Fibroblast of skin of right quadriceps (primary cell): ENCODE results near the gene IL1RAPL2.
A peak's percentile ranks its signal among the peaks of the same experiment; 100 is the strongest.
"Not testable (repeated sequence)": the region's sequence is repeated elsewhere in the genome, so short reads cannot be mapped to it uniquely, and the experiment has no call there.

ENCODE experiments used
- DNase-seq: peaks from one replicate; pipeline ENCODE4 v3.0.0-alpha.2; 2013

IL1RAPL2 gene

DNA sequence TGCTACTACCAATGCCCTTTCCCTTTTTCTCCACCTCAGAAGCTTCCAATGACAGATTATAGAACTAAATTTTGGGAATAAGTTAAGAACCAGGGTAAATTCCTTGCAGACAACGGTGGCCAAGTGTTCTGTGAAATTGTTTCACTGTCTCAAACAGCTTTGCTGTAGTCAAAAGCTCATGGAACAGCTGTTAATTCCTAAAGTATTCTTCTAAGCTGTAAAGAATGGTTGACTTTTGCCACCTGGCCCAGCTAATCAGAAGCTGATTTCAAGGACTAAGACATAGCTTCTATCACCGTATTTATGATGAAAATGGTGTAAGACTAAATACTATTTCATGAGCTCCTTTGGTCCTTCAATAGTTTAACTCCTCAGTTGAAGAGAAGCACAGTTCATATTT lies 297.5 kb downstream of the IL1RAPL2 start:
- DNase-seq = no peak

GRCh38 chrX:104864296-104864695 lies 298.3 kb downstream of the IL1RAPL2 start:
- no peak for DNase-seq

- DNase-seq = no peak
Measured at GRCh38 chrX:104877504-104877903, 311.5 kb downstream of the IL1RAPL2 start.

DNA sequence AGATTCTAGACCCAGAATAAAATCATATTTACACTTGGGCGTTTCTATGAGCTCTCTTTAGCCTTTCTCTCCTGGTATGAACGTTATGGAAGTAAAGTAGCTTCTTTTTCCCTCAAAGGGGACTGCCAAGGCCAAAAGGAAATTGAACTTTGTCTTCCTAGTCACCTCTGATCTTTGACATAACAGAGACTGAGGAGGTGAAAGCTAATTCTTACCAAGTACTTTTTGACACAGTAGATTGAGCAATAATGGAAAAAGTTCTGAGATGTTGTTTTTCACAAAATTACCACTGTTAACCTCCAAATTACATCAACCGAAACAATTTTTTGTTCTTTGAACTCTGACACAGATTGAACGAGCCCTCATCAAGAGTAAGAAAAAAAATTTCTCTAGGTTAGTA lies 336.1 kb downstream of the IL1RAPL2 start:
- DNase-seq = no peak

GRCh38 chrX:104909694-104910093 lies 343.7 kb downstream of the IL1RAPL2 start:
- not testable (repeated sequence) for DNase-seq

DNA sequence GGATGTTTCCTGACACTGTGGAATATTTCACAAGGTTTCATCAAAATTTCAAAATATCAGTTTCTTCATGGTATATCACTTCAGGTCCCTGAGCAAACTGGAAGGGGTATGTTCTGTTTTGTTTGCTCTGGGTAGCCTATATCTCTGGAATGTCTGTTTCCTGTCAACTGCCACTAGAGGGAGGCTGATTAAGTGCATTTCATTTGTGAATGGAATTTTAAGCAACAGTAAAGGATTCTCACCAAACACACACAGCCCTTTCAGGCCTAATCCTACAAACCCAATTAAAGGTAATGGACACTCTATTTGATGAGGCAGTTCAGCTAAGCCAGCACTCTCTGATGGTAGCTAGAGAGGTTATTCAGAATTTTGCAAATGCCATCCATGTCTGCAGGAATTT lies 347.3 kb downstream of the IL1RAPL2 start:
- peak; percentile 0 for DNase-seq

DNA sequence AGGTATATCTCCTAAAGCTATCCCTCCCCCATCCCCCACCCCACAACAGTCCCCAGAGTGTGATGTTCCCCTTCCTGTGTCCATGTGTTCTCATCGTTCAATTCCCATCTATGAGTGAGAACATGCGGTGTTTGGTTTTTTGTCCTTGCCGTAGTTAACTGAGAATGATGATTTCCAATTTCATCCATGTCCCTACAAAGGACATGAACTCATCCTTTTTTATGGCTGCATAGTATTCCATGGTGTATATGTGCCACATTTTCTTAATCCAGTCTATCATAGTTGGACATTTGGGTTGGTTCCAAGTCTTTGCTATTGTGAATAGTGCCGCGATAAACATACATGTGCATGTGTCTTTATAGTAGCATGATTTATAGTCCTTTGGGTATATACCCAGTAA lies 348.7 kb downstream of the IL1RAPL2 start:
- DNase-seq = not testable (repeated sequence)

DNA sequence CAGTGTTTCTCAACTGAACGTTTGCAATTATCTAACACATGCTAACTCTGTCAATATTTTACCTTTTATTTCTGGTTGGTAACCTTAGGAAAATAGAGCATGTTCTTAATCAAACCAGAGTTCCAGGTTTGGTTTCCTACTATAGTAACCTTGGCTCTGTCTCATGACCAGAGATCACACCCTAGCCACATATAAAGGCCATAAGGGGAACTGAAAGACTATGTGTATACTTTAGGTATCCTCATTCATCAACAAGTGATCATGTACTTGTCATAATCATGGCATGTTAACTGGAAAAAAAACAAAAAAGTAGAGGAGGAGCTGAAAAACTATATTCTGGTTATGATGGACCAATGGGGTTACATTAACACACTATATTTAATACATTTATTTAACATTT lies 352.1 kb downstream of the IL1RAPL2 start:
- DNase-seq = no peak

DNA sequence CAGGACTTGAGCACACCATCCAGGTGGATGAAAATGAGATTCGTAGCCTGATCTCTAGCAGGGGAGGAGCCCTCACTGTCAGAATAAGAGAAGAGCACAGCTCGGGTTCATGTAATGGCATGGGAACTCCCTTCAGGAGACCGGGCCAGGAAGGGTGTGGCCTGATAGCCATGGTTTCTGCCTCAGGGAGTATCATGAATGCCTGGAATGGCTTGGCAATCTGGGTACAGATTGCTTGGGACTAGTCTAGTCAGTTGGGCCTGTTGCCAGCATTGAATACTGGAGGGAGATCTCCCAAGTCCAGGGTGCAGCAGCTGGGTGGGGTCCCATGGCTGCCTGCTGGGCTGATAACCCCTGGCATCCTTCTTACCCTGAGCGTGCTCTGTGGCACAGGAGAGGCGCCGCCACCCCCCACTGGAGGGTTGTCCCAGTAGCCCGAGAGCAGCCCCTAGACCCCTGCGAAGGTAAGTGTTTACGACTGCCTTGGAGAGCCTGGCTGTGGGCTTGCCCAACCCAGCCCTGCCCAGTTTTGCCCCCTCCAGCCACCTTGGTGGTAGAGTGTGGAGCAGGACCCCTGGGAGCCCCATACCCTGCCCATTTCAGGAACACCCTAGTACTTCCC lies 355.7 kb downstream of the IL1RAPL2 start:
- DNase-seq = no peak

DNA sequence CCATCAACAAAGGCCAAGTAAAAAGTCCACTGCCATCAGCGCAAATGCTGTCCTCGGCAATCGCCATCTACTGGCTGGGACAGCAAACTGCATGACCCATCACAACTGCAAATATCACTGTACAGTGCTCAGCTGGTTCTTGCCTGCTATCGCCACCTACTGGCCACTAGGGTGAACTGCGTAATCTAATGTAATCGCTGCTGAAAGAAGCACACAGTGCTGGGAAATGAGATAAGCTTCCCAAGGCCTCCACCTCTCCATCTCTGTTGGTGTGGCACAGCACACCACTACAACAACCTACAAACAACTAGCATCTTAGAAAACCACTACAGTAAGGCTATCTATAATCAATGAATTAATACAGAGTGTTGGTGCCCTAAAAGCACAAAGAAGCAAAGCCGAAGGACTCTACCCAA lies 356.2 kb downstream of the IL1RAPL2 start:
- peak; percentile 55 for DNase-seq

DNA sequence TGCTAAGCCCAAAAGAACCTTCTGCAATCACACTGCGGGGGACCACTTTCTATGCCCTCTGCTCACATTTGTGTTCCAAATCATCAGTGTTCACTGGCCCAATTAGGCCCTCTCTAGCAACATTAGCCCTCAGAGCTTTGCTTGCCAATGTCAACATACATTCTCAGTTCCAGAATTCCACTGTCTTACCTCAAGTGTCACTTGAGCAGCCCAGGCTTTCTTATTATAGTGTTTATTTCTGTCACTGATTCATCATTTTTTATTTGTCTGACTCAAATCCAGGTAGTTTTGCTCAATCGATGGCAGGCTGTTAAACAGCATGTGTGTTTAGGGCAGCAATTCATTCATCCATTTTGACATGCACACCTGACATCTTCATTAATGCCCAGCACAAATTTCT lies 363.3 kb downstream of the IL1RAPL2 start:
- no peak for DNase-seq

GRCh38 chrX:104935581-104935980 lies 369.6 kb downstream of the IL1RAPL2 start:
- no peak for DNase-seq

DNA sequence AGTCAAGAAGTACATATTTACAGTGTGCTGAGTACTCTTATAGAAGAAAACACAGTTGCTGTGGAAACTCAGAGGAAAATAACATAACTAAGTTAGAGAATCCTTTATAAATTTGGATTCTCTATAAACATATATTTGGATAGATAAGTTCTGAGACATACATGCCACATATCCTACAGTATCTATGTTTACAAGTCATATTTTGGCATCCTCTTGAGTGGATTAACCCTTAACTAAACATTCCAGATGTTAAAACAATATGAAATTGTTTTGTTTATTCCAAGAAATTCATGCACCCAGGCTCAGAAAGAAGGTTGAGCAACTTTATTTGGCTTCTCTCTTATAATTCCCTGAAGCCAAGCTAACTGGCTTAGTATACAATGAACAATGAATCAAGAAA lies 387.3 kb downstream of the IL1RAPL2 start:
- DNase-seq = no peak

GRCh38 chrX:104961926-104962325 lies 395.9 kb downstream of the IL1RAPL2 start:
- no peak for DNase-seq

DNA sequence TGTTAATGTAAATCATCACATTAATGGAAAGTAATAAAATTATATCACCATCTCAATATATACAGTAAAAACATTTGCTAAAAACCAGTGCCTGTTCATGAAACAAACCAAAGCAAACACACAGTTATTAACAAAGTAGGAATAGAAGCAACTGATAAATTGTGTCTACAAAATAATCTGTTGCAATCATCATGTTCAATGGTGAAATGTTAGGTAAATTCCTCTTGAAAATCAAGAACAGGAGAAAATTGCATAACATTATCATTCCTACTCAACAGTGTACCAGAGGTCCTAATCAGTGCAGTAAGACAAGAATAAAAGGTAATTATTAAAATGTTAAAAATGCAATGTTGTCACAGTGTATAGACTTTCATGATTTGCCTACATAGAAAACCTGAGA lies 402.2 kb downstream of the IL1RAPL2 start:
- no peak for DNase-seq

DNA sequence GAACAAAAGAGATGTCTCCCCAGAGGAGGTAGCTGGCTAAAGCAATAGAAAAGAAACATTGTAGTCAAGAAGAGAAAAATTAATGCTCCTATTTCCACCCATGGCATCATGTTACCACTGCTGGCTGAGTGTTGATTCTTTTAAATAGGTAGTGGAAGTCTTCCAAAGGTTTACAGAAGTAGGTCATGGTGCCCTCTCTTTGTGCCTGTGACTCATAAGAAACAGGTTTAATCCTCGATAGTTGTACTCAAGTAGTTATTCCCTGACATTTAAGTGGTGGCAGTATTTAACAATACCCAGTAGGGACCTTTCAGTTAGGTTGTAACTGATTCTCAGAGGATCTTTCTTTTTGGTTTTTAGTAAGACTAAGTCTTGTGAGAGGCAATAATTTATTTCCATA lies 406.7 kb downstream of the IL1RAPL2 start:
- no peak for DNase-seq

- peak; percentile 33 for DNase-seq
Measured at GRCh38 chrX:104987063-104987462, 421.1 kb downstream of the IL1RAPL2 start.

- DNase-seq = no peak
Measured at GRCh38 chrX:104988038-104988437, 422.0 kb downstream of the IL1RAPL2 start.

DNA sequence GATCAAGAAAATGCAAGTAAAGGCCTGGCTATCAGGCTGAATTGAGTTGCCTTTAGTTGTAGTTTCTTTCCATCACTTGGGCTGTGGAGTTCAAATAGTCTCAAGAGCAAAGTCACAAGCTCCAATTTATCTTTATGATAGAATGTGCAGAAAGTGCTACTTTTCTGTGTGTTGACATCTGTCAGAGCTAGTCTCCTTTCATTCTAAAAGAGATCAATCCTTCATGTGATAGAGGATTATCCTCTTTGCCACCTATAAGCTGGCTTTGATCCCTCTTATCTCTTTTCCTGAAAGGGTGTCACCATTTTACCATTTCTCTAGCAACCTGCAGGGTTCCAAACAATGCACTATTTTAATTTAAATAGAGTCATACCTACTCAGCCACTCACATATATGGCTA lies 429.5 kb downstream of the IL1RAPL2 start:
- no peak for DNase-seq

GRCh38 chrX:105006103-105006502 lies 440.1 kb downstream of the IL1RAPL2 start:
- no peak for DNase-seq

- no peak for DNase-seq
Measured at GRCh38 chrX:105006996-105007395, 441.0 kb downstream of the IL1RAPL2 start.

GRCh38 chrX:105013719-105014118 lies 447.7 kb downstream of the IL1RAPL2 start:
- no peak for DNase-seq

DNA sequence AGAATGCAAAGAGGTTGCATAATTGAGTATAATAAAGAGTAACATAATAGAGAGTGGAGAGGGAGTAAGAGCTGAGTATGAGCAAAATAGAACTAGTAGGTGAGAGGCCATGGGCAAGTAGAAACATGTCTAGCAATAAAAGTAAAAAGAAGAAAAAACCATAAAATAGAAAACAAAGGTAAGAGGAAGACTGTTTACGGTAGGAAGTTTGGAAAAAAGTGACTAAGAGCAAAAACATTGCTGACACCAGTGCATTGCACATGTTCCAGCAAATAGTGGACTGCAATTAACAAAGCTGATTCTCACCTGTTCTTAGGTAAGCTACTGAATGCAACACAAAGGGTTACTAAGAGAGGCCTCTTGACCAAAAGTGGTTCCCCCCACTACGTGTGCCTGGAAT lies 451.6 kb downstream of the IL1RAPL2 start:
- DNase-seq = no peak

DNA sequence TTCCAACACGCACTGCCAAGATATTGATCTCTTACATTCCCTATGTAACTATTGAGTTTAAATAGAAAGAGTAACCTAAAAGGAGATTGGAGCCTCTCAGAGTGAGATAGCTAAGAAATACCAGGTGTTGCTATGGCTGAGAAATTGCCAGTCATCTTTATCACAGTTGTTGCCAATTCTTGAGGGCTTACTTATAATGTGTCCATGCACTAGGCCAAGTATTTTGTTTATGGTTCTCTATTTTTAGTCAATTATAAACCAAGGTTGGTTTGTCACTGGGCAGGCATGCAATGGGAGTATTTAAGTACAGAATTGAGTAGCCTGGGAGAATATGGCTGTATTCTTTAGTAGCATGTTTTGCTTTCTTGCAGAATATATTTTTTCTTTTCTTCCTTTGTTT lies 452.9 kb downstream of the IL1RAPL2 start:
- DNase-seq = no peak

GRCh38 chrX:105028962-105029361 lies 463.0 kb downstream of the IL1RAPL2 start:
- DNase-seq = not testable (repeated sequence)
